Measurements from ENCODE around the gene SHMT2. TPM values are rescaled to one million over a fixed set of nuclear protein-coding genes. Genes with fewer than 3 reads are reported as not detected.

The SHMT2 gene
- total RNA-seq, 2 experiments from 2014 or later = 142 to 159 TPM

- no peaks in the 10 kb centered on the region for H3K9me3 Mint-ChIP-seq
- DNase-seq (peak; percentile 56), ATAC-seq (ENCODE audit: low read depth) (no peak)
- peaks cover 21% of the 10 kb centered on the region for H3K36me3 Mint-ChIP-seq
- no peak overlapping the region for H3K27ac Mint-ChIP-seq
- peaks cover 50% of the 10 kb centered on the region for H3K4me1 Mint-ChIP-seq
- peak overlapping the region; percentile 98 for H3K4me3 Mint-ChIP-seq
- peaks cover 40% of the 10 kb centered on the region for H3K27me3 Mint-ChIP-seq
- POLR2A ChIA-PET = interaction anchor here (0.6 to 8.8 kb wide), 5 partner anchors 9 to 24 kb away, joined by 3 to 71 read pairs (median 22); partner anchors contain the start of gene SHMT2
Observed at GRCh38 chr12:57237932-57238853, 8.7 kb downstream of the SHMT2 start.

- ATAC-seq (ENCODE audit: low read depth) (peak; percentile 62), DNase-seq (peak; percentile 96)
- H3K9me3 Mint-ChIP-seq = no peaks in the 10 kb centered on the region
- POLR2A ChIA-PET = interaction anchor here (1.3 to 8.8 kb wide), 5 partner anchors 11 to 127 kb away, joined by 5 to 71 read pairs (median 22); partner anchors contain the start of genes SHMT2 and STAT6
- peaks cover 42% of the 10 kb centered on the region for H3K27me3 Mint-ChIP-seq
- H3K4me3 Mint-ChIP-seq = peak overlapping the region; percentile 98
- H3K27ac Mint-ChIP-seq = peak overlapping the region; percentile 90
- H3K36me3 Mint-ChIP-seq = peaks cover 14% of the 10 kb centered on the region
- peaks cover 53% of the 10 kb centered on the region for H3K4me1 Mint-ChIP-seq
Observed at GRCh38 chr12:57238854-57239554, 9.5 kb downstream of the SHMT2 start.

- ATAC-seq (ENCODE audit: low read depth) = peak; percentile 6
- DNase-seq = no peak
- H3K9me3 Mint-ChIP-seq = no peaks in the 10 kb centered on the region
- peaks cover 42% of the 10 kb centered on the region for H3K27me3 Mint-ChIP-seq
- H3K27ac Mint-ChIP-seq = peak overlapping the region; percentile 90
- peaks cover 55% of the 10 kb centered on the region for H3K4me1 Mint-ChIP-seq
- POLR2A ChIA-PET = interaction anchor here (1.3 to 8.8 kb wide), 5 partner anchors 11 to 128 kb away, joined by 5 to 71 read pairs (median 22); partner anchors contain the start of genes SHMT2 and STAT6
- peaks cover 9% of the 10 kb centered on the region for H3K36me3 Mint-ChIP-seq
- H3K4me3 Mint-ChIP-seq = peak overlapping the region; percentile 98
Observed at GRCh38 chr12:57239587-57240065, 10.1 kb downstream of the SHMT2 start.

- DNase-seq = peak; percentile 73
- peak overlapping the region; percentile 98 for H3K4me3 Mint-ChIP-seq
- peaks cover 42% of the 10 kb centered on the region for H3K27me3 Mint-ChIP-seq
- ATAC-seq (ENCODE audit: low read depth) = peak; percentile 35
- H3K36me3 Mint-ChIP-seq = peaks cover 9% of the 10 kb centered on the region
- POLR2A ChIA-PET = interaction anchor here (0.5 to 8.8 kb wide), 6 partner anchors 12 to 504 kb away, joined by 3 to 71 read pairs (median 15); partner anchors contain the start of genes SHMT2 and STAT6
- H3K9me3 Mint-ChIP-seq = no peaks in the 10 kb centered on the region
- H3K4me1 Mint-ChIP-seq = peaks cover 55% of the 10 kb centered on the region
- H3K27ac Mint-ChIP-seq = peak overlapping the region; percentile 90
Observed at GRCh38 chr12:57240066-57240921, 10.8 kb downstream of the SHMT2 start.

GRCh38 chr12:57240926-57241401, 11.5 kb downstream of the SHMT2 start:
- H3K27ac Mint-ChIP-seq = peak overlapping the region; percentile 78
- H3K36me3 Mint-ChIP-seq = peaks cover 7% of the 10 kb centered on the region
- POLR2A ChIA-PET = interaction anchor here (1.2 to 8.8 kb wide), 3 partner anchors 13 to 218 kb away, joined by 7 to 71 read pairs (median 57); partner anchors contain the start of gene SHMT2
- peaks cover 42% of the 10 kb centered on the region for H3K27me3 Mint-ChIP-seq
- no peaks in the 10 kb centered on the region for H3K9me3 Mint-ChIP-seq
- H3K4me3 Mint-ChIP-seq = peak overlapping the region; percentile 98
- H3K4me1 Mint-ChIP-seq = peaks cover 55% of the 10 kb centered on the region
- DNase-seq (peak; percentile 47), ATAC-seq (ENCODE audit: low read depth) (no peak)

- ATAC-seq (ENCODE audit: low read depth) (no peak), DNase-seq (peak; percentile 33)
- Mint-ChIP-seq H3K36me3 (peaks cover 6% of the 10 kb centered on the region), H3K27me3 (peaks cover 41% of the 10 kb centered on the region), H3K4me1 (peaks cover 51% of the 10 kb centered on the region), H3K27ac (no peak overlapping the region), H3K4me3 (peak overlapping the region; percentile 28), H3K9me3 (no peaks in the 10 kb centered on the region)
- POLR2A ChIA-PET = interaction anchor here (1.0 to 8.8 kb wide), 4 partner anchors 9 to 27 kb away, joined by 3 to 71 read pairs (median 30); partner anchors contain the start of gene SHMT2
Observed at GRCh38 chr12:57241402-57242310, 12.1 kb downstream of the SHMT2 start.

- no peak for DNase-seq
- H3K9me3 Mint-ChIP-seq = no peaks in the 10 kb centered on the region
- POLR2A ChIA-PET = interaction anchor here (1.0 to 8.8 kb wide), 5 partner anchors 10 to 28 kb away, joined by 3 to 71 read pairs (median 5); partner anchors contain the start of gene SHMT2
- H3K36me3 Mint-ChIP-seq = peaks cover 6% of the 10 kb centered on the region
- H3K27me3 Mint-ChIP-seq = peaks cover 37% of the 10 kb centered on the region
- H3K4me3 Mint-ChIP-seq = peak overlapping the region; percentile 71
- H3K4me1 Mint-ChIP-seq = peaks cover 45% of the 10 kb centered on the region
- ATAC-seq (ENCODE audit: low read depth) = no peak
- no peak overlapping the region for H3K27ac Mint-ChIP-seq
Observed at GRCh38 chr12:57242329-57242690, 12.8 kb downstream of the SHMT2 start.

- ATAC-seq (ENCODE audit: low read depth) (no peak), DNase-seq (peak; percentile 80)
- Mint-ChIP-seq H3K27me3 (peaks cover 32% of the 10 kb centered on the region), H3K27ac (peak overlapping the region; percentile 66), H3K36me3 (peaks cover 6% of the 10 kb centered on the region), H3K4me3 (peak overlapping the region; percentile 71), H3K4me1 (peaks cover 44% of the 10 kb centered on the region), H3K9me3 (no peaks in the 10 kb centered on the region)
- POLR2A ChIA-PET = interaction anchor here (1.0 to 8.8 kb wide), 5 partner anchors 10 to 29 kb away, joined by 3 to 71 read pairs (median 5); partner anchors contain the start of gene SHMT2
Observed at GRCh38 chr12:57242691-57243454, 13.4 kb downstream of the SHMT2 start.

- peak overlapping the region; percentile 71 for H3K4me3 Mint-ChIP-seq
- ATAC-seq (ENCODE audit: low read depth) (peak; percentile 12), DNase-seq (peak; percentile 90)
- peaks cover 42% of the 10 kb centered on the region for H3K4me1 Mint-ChIP-seq
- H3K27ac Mint-ChIP-seq = no peak overlapping the region
- POLR2A ChIA-PET = interaction anchor here (1.3 to 8.8 kb wide), 4 partner anchors 11 to 29 kb away, joined by 4 to 71 read pairs (median 31); partner anchors contain the start of gene SHMT2
- H3K9me3 Mint-ChIP-seq = no peaks in the 10 kb centered on the region
- H3K27me3 Mint-ChIP-seq = peaks cover 29% of the 10 kb centered on the region
- peaks cover 9% of the 10 kb centered on the region for H3K36me3 Mint-ChIP-seq
Observed at GRCh38 chr12:57243521-57244311, 14.2 kb downstream of the SHMT2 start.

GRCh38 chr12:57244312-57244696, 14.8 kb downstream of the SHMT2 start:
- H3K27me3 Mint-ChIP-seq = peaks cover 26% of the 10 kb centered on the region
- POLR2A ChIA-PET = interaction anchor here (7.8 to 8.8 kb wide), 2 partner anchors 16 to 30 kb away, joined by 57 to 71 read pairs; partner anchors contain the start of gene SHMT2
- peak overlapping the region; percentile 18 for H3K4me3 Mint-ChIP-seq
- H3K36me3 Mint-ChIP-seq = peaks cover 11% of the 10 kb centered on the region
- no peak overlapping the region for H3K27ac Mint-ChIP-seq
- H3K4me1 Mint-ChIP-seq = peaks cover 44% of the 10 kb centered on the region
- ATAC-seq (ENCODE audit: low read depth) (no peak), DNase-seq (no peak)
- H3K9me3 Mint-ChIP-seq = no peaks in the 10 kb centered on the region
